Stimulated activated CD4-positive, alpha-beta T cell treated with anti-CD3 and anti-CD28 coated beads, Interleukin-4, amount 100 ng/mL, for 1 hour (primary cell): ENCODE measurements around the gene RAI14.

ENCODE experiments used
- DNase-seq: peaks from one replicate; pipeline ENCODE4 v3.0.0-alpha.2; 2020

Gene RAI14

DNA sequence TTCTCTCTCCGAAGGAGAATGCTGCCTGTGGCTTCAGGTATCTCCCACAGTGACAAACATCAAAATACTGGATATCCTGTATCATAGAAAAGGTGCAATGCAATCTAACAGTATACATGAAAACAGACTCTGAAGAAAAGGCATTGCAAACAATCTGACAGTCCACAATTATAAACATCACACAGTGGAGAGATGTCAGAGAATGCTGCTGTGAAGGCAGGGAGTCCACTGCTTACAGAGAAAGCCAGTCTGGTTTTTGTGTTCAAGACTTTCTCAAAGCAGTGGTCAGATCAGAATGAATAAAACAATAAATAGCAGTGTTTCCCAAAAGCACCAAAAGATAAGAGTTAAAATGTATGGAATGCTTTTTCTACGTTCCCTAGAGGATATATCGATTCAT is 211.5 kb downstream of the RAI14 start:
- DNase-seq, result no peak

GRCh38 chr5:34868791-34869190 is 212.7 kb downstream of the RAI14 start:
- no peak for DNase-seq

DNA sequence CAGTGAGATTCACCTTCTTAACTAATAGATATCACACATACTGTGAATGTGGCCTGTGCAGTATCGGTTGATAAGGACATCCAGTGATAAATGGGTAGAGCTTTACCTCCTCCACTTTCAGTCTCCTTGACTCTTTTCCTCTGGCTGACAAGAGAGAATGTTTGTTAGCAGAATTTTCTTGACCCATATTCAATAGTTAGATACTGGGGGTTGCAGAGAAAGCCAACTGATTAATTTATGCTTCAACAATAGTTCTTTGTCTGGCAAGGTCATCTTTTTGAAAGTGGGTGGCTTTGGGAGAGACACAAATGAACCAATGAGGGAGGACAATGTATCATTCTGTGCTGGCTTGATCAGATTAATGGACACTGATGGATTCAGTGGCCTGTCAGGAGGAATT is 213.1 kb downstream of the RAI14 start:
- no peak for DNase-seq

DNA sequence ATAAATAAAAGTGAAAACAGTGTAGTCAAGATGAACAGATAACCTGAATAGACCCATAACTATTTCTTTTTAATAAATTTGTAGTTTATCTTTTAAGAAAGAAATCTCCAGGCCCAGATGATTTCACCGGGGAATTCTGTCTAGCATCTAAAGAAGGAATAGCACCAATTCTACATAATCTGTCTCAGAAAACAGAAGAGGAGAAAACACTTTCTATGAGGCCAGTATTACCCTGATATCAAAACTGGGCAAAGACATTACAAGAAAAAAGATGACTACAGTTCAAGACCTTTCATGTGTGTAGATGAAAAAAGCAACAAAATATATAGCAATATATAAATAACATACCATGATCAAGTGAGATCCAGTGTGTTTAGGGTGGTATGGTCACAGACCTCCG is 214.3 kb downstream of the RAI14 start:
- no peak for DNase-seq

GRCh38 chr5:34876275-34876674 is 220.1 kb downstream of the RAI14 start:
- DNase-seq, result no peak

DNA sequence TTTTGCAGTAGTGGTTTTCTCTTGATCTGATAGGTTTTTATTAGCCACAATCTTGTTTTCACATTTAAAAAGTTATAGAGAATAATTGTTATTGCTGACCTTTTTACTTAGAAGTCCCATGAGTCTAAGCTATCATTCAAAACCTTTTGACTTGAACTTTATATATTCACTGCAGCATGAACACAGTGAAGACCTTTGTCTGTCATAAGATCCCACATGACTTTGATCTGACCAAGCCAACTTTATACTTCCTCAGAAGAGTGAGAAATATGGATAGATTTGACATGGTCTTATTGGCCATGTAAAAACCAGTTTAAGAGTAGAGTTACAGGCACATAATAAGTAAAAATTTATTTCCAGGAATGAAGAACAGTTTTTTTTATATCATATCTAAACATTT is 225.1 kb downstream of the RAI14 start:
- no peak for DNase-seq
